ENCODE data around the gene SPATA12.

Gene SPATA12, protein sequence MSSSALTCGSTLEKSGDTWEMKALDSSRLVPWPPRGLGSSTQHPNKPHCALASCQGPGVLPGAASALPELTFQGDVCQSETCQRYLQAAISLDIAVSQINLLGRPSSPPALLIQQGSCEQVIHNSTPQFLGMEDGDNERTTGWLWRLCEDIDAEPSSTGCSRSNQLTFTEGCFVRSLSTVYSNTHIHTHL

DNA sequence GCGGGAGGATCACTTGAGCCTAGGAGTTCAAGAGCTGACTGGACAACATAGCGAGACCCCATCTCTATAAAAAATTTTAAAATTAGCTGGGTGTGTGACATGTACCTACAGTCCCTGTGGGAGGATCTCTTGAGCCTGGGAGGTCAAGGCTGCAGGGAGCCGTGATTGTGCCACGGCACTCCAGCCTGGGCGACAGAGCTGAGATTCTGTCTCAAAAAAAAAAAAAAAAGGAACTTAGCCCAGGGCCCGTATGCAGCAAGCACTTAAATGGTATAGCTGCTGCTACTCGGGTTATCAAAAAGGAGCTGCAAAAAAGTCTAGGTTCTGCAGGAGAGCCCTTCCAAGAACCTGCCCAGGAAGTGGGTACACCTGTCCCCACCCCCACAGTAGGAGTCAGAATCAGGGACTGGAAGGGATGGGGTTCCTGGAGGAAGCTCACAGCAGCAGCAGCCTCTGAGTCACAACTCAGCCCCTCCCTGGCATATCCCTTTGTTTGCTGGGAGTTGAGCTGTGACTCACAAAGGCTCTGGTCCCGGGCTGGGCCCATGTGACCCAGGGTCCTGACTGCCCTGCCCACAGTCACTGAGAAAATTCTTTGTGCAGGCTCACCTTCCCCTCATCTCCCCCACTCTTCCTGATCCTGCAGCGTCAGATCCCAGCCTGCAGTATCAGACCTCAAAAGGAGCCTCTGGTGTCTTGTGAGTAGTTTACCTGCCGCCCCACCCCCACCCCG is at the start of gene SPATA12:
Gene SPATA12 (plus strand): TSS at position 576 of the 733 bp plus-strand sequence. CDS start 13,031 bp downstream, outside the sequence.
- no peak for DNase-seq

DNA sequence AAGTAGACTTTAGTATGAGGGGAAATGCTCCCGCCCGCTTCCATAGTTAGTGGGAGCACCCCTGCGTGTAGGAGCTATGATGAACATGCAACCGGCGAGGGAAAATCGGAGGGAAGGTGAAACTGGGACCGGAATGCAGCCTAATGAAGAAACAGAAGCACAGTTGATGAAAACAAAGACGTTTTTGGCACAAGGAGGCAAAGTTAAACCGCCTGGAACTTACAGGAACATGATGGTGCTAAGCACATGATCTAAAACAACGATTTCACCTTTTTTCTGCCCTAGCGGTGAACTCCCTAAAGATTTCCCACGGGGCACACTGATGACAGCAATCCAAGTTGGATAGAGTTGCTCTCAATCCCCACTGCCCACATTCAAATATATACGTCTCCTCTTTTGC is 49.4 kb upstream of the SPATA12 start:
- DNase-seq, result no peak

DNA sequence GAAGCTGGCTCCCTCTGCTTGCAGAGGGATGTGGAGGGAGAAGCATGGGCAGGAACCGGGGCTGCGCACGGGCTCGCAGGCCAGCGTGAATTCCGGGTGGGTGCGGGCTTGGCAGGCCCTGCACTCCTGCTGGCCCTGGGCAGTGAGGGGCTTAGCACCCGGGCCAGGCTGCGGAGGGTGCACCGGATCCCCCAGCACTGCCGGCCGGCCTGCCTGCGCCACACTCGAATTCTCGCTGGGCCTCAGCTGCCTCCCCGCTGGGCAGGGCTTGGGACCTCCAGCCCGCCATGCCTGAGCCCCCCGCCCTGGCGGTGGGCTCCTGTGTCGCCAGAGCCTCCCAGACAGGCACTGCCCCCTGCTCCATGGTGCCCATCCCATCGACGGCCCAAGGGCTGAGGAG is 47.6 kb upstream of the SPATA12 start:
- no peak for DNase-seq

DNA sequence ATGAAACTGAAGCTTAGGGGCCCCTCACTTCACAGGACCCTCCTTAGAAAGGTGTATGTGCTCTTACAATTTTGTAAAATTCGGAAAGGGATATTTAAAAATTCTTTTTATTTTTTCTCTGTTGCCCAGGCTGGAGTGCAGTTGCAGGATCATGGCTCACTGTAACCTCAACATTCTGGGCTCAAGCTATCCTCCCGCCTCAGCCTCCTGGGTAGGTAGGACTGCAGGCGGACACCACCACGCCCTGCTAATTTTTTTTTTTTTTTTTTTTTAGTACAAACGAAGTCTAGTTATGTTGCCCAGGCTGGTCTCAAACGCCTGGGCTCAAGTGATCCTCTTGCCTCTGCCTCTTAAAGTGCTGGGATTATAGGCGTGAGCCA is 45.1 kb upstream of the SPATA12 start:
- no peak for DNase-seq

DNA sequence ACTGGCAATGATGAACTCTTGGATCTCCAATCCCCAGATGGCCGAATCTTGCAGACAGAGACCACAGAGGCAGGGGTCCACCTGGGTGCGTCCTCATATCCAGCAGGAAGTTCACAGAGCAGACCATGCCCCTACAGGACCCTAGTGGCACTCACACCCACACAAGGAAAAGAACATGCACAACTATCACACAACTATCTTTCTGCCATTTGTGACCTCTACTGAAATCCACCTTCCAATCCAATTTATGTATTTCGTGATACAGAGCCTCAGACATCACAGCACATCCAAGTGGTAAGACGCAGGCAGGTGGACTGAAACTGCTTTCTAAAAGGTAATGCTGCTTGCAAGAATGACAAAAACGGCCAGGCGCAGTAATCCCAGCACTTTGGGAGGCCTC is 44.6 kb upstream of the SPATA12 start:
- no peak for DNase-seq

DNA sequence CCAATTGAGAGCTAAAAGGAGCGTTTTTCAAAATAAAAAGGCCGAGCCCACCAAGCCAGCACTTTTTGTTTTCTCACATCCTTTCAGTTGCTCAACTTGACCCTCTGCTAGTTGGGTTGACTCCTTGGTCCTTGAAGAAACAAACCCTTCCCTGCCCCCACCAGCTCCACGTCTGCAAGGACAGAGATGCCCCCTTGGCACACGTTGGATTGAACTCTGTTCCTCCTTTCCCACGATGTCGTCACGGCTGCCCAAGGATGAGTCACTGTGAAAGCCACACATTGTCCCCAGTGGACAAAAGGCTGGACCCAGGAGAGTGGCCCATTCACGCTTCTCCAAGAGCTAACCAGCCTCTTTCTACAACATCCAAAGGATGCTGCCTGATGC is 43.0 kb upstream of the SPATA12 start:
- no peak for DNase-seq

DNA sequence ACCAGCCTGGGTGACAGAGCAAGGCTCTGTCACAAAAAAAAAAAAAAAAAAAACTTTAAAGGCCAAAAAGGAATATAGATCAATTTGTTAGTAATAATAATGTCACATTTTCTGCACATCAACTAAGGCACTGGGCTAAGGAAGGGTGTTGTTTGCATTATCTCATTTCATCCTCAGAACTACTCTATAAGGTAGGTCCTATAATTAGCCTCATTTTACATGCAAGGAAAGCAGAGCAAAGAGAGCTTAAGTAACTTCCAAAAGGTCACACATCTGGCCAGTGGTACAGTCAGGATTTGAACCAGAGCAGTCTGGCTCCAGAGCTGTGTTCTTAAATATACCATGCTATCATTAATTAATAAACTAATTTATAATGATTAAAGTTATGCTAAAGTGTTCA is 42.2 kb upstream of the SPATA12 start:
- no peak for DNase-seq

DNA sequence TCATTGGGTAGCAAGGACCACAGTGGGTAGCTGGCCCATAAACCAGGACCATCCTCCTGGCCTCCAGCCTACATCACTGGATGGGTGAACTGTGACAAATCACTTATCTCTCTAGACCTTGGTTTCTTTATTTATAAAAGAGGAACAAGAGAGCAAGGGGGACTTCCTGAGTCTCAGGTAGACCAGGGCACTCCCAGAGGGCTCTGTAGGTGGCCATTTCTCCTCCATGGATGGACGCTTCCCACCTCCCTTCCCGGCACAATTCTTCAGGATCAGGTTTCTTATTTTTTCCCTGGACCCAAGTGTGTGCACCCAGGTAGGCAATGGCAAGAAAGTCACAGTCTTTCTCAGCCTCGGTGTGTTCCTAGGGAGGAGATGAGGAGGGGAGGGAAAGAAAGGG is 41.4 kb upstream of the SPATA12 start:
- DNase-seq, result no peak

DNA sequence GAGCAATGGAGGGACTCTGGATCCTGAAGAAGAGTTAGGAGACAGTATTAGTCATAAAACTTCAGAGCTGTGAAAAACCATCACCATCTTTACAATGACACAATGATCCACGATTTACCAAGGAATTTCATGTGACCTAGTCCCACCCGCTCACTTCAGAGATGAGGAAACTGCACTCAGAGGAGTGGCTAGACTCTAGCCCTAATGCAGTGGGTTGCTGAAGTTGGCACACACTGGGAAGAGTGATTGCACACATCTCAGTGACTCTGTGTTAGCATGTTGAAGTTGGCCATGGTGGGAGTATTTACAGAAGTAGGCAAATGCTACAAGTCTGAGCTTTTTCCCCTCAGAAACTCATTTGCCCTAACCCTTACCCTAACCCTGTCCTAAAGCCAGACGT is 35.2 kb upstream of the SPATA12 start:
- no peak for DNase-seq

DNA sequence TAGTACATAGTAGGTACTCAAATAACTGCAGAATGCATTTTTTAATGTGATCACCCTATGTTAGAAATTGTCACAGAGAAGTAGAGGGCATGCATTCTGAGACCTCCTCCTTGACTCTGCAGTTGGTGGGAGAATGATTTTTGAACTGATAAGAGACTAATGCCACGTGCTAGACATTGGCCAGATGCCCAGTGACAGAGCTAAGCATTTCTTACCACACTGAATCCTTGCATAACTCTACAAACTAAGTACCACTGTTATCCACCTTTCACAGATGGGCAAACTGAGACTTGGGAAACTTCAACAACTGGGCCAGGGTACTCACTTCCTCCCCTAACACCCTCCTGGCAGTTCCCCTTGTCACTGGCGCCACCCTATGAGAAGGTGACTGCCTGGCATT is 33.5 kb upstream of the SPATA12 start:
- no peak for DNase-seq

DNA sequence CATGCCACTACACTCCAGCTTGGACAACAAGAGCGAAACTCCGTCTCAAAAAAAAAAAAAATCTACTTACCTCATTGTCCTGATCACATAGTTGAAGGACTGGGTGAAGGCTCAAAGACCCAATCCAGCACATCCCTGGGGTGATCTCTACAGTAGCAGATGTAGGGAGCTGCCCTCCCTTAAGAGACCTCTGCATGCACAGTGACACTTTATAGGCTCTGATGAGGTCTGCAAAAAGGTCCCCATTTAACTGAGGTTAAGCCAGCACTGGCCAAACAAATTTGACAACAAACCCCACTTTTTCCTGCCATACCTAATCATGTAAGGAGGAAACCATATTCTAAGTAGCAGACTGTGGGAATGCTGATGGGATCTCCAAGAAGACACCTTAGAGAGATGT is 31.1 kb upstream of the SPATA12 start:
- DNase-seq, result no peak

DNA sequence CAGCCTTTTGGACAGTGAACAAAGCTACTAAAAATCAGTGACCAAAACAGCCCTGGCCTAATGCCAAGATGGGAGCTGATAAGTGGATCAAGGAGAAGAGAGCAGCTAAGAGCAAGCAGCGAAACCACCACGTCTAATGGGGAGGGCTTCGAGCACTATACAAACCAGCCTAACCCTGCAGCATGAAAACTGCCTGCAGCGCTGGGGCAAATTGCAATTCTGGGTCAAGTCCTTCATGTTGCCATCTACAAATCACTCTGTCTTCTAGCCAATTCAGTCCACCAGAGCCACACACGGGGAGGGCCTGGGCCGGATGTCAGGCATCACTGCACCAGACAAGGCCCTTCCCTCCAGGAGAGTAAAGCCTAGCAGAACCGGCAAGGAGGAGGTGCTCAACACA is 30.5 kb upstream of the SPATA12 start:
- DNase-seq, result peak; percentile 52

DNA sequence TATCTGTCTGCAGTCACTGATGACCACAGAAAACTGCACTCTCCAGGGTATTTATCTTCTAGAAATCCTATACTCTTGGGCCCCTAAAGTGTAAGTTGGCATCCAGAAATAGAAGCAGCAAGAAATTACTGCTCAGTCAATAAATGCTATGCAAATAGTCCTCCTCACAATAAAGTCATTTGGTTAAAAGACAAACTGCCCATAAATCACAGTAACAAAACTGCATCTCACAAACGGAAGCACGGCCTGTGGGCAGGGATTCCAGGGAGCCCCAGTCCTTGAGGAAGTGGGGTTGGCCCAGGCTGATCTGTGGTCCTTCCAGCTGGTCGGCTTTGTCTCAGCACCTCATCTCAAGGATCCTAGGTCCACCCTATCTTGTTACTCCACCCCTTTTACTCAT is 29.7 kb upstream of the SPATA12 start:
- DNase-seq, result no peak

DNA sequence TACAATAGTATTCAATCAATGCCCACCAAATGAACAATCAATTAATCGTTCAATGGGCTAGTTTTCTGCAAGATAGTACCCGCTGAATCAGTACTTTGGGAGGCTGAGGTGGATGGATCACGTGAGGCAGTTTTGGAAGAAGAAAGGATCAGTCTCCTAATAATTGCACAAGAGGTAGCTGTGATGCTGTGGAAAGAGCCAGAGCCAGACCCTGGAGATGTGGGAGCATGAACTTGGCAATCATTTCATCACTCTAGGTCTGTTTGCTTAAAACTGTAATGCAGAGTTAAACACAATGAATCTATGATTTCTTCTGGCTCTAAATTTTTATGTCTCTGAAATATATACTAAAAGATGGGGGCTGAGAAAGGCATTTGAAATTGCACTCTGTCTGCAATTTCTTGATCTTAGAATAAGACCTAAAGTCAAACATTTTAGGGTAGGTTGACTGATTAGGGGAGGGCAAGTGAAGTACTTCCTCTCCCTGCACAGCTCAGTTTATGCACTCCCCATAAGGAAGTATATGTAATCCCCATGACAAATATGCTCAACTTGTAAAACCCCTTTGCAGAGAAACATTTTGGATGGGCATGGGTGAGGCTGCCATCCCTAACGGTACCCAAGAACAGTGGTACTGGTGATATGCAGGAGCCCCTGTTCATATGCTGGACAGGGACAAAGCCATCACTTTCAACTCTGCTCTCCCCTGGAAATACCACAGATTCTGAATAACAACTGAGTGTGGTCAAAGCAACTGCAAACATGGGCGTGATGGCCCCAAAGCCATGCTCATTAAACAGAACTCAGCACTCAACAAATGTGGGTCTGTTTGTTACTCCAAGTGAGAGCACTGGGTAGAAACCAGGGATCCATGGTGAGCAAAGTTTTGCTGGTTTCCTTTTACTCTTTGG is 28.6 kb upstream of the SPATA12 start:
- no peak for DNase-seq

DNA sequence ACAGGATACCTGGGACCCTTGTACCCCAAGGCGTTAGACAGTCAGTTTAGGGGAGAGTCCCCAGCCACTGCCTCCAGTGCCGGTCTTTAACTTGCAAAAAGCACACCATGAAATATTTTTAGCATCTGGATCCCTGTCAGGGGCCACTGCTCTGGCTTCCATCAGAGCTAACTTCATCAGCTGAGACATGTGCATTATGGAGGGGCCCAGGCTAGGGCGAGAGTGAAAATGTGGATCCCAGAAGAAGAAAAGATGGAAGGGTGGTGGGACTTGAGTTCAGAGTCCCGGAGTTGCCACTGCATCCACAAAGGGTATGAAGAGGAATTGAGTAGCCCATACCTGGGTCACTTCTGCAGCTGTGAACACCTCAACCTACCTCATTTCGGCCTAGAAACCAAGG is 23.5 kb upstream of the SPATA12 start:
- DNase-seq, result no peak

DNA sequence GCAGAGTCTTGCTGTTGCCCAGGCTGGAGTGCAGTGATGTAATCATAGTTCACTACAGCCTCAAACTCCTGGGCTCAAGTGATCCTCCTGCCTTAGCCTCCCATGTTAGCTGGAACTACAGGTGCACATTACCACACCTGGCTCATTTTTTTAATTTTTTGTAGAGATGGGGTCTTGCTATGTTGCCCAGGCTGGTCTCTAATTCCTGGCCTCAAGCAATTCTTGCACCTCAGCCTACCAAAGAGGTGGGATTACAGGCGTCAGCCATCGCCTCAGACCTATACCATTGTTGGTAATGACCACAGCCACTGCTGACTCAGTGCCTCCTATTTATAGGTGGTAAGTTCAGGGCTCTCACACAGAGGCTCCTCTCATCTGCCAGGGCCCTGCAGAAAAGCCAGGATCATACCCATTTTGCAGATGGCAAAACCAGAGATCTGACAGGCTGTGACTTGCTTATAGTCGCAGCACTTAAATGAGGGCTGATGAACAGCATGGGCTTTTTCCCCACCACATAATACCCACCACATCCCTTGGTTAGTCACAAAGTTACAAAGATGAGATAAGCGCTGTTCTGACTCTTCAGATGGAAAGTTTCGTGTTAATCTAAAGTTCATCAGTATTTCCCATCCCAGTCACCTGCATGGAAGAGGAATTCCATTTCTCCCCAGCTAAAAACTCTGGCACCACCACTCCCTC is 21.8 kb upstream of the SPATA12 start:
- DNase-seq, result no peak

DNA sequence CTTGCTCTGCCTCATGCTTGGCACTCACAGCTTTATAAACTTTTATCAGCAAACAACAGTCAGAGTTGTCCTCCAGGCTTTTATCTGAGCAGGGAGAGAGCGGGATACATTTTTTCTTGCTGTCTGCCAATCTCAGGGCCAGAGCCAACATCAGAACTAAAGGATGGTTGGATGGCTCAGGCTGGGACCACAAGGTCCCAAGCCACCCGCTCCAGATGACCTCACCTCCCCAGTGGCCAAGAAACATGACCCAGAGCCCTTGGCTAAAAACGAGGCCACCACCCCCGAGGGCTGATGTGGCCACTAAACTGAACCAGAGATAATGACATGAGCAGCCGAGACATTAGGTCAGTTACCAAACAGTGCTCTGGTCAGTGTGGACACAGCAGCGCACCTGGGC is 18.8 kb upstream of the SPATA12 start:
- DNase-seq, result no peak

DNA sequence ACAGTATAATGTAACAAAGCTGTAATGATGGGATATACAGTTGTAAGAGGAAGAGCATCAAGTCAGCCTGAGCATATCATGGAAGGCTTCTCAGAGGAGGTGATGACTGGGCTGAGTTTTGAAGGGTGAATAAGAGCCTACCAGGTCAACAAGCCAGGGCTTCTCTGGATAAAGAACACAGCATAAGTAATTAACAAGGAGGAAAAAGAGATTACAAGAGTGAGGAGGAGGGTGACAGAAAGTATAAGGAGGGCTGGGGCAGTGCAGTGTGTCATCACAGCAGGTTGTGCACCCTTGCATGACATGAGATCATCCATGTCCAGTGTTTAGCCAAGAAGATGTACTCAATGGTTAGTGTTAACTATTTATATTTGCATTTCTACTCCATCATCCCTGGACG is 16.9 kb upstream of the SPATA12 start:
- no peak for DNase-seq

DNA sequence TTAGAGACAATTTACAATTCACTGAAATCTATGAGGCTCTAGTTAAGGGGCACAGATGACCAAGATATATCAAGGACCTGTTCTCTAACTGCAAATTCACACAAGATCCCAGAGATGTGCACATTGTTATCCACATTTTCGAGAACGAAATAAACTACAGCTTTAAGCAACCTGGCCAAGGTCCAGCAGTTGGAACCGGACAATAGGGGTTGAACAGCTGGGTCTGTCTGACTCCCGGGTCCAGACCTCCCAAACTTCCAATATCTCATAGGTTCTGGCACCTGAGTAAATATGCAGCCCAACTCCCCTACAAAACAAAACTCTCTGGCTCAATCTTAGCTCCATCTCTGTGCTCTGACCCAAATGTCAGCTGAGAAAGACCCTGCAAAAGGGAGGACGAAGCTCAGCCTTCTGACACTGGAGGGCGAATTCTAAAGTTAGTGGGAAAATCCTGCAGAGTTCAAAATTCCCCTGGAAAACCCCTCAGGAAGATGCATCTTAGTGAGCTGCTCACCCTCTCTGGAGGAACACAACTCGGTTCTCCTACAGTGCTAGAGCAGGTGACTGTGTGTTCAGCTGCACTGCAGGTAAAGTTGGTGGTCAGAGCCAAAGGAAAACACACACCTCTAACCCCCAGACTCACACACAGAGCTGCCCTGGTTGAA is 14.2 kb upstream of the SPATA12 start:
- DNase-seq, result no peak

DNA sequence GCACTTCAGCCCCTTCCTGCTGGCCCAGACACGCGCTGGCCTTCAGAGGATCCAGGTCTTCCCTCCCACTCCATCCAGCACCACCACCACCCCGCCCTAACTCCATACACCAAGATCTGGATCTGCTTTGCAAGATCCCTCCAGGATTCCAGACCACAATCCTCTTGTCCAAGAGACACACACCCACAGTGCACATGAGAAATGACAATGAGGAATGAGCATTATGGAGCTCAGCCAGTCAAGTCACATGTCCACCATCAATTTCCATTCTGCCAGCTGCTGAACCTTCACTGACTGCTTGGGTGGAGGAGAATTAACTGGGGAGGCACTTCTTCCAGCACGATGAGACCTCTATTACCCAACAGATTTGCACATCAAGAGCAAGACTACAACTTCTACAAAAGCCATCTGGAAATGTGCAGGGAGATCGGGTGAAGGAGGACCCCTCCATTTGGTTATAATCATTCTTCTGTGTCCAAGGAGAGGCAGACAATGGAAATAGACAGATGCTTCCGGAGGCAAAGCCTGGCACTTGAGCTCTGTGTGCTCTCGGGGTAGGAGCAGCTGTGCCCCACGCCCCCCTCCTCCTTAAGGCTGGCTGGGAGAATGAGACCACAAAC is 12.3 kb upstream of the SPATA12 start:
- peak; percentile 71 for DNase-seq

DNA sequence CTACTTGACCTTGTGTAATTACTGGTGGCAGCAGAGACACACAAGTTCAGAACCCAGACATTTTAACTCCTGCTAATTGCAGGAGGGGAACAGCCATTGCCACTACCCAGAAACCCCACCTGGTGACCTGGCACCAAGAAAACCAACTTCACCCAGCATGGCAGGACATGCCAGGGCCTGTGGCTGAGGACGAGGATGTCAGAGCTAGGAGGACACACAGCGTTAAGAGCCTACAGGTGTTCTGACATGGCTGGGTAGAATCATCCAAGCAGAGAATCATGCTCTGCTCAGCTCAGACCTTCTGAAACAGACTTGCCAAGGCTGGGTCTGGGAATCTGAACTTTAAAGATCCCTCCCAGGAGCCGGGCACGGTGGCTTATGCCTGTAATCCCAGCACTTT is 11.7 kb upstream of the SPATA12 start:
- DNase-seq, result no peak

DNA sequence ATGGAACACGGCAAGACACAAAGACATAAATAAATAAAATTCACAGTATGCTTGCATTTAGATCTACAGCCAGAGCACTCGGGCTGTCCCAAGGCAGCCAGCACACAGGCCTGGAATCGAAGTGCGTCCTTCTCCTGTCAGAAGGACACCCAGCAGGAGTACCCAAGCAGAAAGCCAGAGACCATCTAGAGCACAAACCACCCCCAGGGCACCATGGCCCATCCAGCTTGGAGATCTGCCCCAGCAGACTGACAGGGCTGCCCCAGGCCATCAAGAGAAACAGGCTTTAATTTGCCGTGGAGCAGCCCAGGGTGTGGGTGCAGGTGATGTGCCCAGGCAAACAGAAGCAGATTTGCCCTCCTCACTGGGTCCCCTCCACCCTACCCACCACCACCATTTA is 7.8 kb upstream of the SPATA12 start:
- no peak for DNase-seq

Measured in NCI-H187 treated with DMSO at 0.1 percent for 48 hours (cell line).